MM.1S (cell line): ENCODE measurements around the gene TTYH2.

Experiments used
- EZH2 ChIP-seq: fragments of 300-600 bp; sonication (generic); optimal IDR thresholded peaks from 2 replicates; pipeline ENCODE3; 2017; ENCODE audit warnings: low read depth, mild to moderate bottlenecking, antibody characterized with exemption, low read length, mixed read lengths
- EZH2phosphoT487 ChIP-seq: fragments of 300-600 bp; sonication (generic); IDR thresholded peaks from 2 replicates; pipeline ENCODE4 v1.6.1; 2018; ENCODE audit warnings: antibody characterized with exemption, low read length
- TF ChIP-seq, protein P1 (sequence below): fragments of 300-600 bp; sonication (generic); IDR thresholded peaks from 2 replicates; pipeline ENCODE4 v1.5.1; 2016; ENCODE audit warnings: antibody characterized with exemption, low read length, mixed read lengths

DNA sequence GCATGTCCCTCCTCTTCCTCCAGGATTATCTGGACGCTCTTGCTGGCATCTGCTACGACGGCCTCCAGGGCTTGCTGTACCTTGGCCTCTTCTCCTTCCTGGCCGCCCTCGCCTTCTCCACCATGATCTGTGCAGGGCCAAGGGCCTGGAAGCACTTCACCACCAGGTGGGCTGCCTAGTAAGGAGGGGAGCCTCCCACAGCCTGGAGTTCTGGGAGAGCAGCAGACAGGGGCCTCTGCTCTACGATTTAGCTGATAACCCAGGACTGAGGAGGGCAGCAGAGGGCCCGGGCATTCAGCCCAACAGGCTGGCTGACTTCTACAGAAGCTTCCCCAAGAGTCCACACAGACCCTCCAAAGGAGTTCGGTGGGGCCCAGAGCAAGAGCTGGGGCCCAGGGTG is 38.8 kb downstream of the TTYH2 start:
- TF ChIP-seq, protein P1, sequence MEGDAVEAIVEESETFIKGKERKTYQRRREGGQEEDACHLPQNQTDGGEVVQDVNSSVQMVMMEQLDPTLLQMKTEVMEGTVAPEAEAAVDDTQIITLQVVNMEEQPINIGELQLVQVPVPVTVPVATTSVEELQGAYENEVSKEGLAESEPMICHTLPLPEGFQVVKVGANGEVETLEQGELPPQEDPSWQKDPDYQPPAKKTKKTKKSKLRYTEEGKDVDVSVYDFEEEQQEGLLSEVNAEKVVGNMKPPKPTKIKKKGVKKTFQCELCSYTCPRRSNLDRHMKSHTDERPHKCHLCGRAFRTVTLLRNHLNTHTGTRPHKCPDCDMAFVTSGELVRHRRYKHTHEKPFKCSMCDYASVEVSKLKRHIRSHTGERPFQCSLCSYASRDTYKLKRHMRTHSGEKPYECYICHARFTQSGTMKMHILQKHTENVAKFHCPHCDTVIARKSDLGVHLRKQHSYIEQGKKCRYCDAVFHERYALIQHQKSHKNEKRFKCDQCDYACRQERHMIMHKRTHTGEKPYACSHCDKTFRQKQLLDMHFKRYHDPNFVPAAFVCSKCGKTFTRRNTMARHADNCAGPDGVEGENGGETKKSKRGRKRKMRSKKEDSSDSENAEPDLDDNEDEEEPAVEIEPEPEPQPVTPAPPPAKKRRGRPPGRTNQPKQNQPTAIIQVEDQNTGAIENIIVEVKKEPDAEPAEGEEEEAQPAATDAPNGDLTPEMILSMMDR = no peak
- TF ChIP-seq EZH2 (no peak), EZH2phosphoT487 (no peak)
